Parathyroid adenoma (tissue), 2 donors: Measurements from ENCODE around the gene SLC39A5.

ENCODE experiments used
- H2AFZ ChIP-seq: fragments of 300-600 bp; sonication (generic); one replicate; pipeline ENCODE4 v1.7.0; 2017; ENCODE audit warnings: antibody characterized with exemption, mild to moderate bottlenecking
- H3K27ac ChIP-seq: fragments of 300-600 bp; sonication (generic); one replicate; pipeline ENCODE4 v1.7.0; 2017
- H3K27me3 ChIP-seq: fragments of 300-600 bp; sonication (generic); one replicate; pipeline ENCODE4 v1.7.0; 2017; ENCODE audit warnings: low read length; ENCODE audit not compliant: control insufficient read depth, insufficient read depth
- H3K36me3 ChIP-seq: fragments of 300-600 bp; sonication (generic); one replicate; pipeline ENCODE4 v1.7.0; 2017; ENCODE audit warnings: low read length; ENCODE audit not compliant: control insufficient read depth, insufficient read depth
- H3K4me1 ChIP-seq: fragments of 300-600 bp; sonication (generic); one replicate; pipeline ENCODE4 v1.7.0; 2017; ENCODE audit warnings: control low read depth
- H3K4me2 ChIP-seq: fragments of 300-600 bp; sonication (generic); one replicate; pipeline ENCODE4 v1.7.0; 2017; ENCODE audit warnings: low read length
- H3K4me3 ChIP-seq: fragments of 300-600 bp; sonication (generic); one replicate; pipeline ENCODE4 v1.7.0; 2017; ENCODE audit warnings: low read depth, low read length
- H3K79me2 ChIP-seq: fragments of 300-600 bp; sonication (generic); one replicate; pipeline ENCODE4 v1.7.0; 2017; ENCODE audit warnings: control low read depth
- H3K9ac ChIP-seq: fragments of 300-600 bp; sonication (generic); one replicate; pipeline ENCODE4 v1.7.0; 2017; ENCODE audit warnings: mild to moderate bottlenecking
- H3K9me3 ChIP-seq: fragments of 300-600 bp; sonication (generic); one replicate; pipeline ENCODE4 v1.7.0; 2017; ENCODE audit warnings: low read length; ENCODE audit not compliant: control insufficient read depth
- TF ChIP-seq, protein P1 (sequence below): fragments of 300-600 bp; sonication (generic); IDR thresholded peaks from one replicate; pipeline ENCODE4 v1.7.0; 2017; ENCODE audit warnings: antibody characterized with exemption, mild to moderate bottlenecking
- donor health status: primary hyperparathyroidism.

The SLC39A5 gene

DNA sequence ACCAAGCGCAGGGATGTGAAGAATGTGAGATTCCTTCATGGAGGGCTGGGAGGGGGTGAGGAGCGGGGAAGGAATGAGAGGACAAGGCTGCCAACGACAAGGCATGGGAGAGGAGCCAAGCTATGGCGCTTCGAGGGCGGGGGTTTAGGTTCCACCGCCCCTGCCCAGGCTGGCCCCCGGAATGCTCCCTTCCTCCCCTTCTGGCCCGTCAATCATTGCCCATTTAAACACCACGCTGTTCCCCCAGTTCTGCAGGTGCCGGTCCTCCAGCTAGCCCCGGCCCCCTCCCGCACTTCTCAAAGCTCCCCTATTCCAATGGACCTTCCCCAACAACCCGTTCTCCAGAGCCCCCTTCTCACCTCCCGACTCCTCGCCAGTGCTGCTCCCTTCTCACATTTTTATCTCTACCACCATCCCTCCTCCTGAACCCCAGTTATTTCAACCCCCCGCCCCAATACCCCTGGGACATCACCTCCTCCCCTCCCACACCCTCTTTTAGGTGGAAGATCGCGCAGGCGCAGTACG lies 8.6 kb upstream of the SLC39A5 start:
- no peaks in the 10 kb centered on the region for H3K27me3 ChIP-seq
- peak overlapping the region; percentile 79 for H2AFZ ChIP-seq
- H3K27ac ChIP-seq, result peak overlapping the region; percentile 92
- no peaks in the 10 kb centered on the region for H3K9me3 ChIP-seq
- peaks cover 6% of the 10 kb centered on the region for H3K4me1 ChIP-seq
- H3K79me2 ChIP-seq, result peaks cover 24% of the 10 kb centered on the region
- peak overlapping the region; percentile 88 for H3K4me3 ChIP-seq
- peak overlapping the region; percentile 68 for H3K9ac ChIP-seq
- no peaks in the 10 kb centered on the region for H3K36me3 ChIP-seq
- TF ChIP-seq, protein P1, sequence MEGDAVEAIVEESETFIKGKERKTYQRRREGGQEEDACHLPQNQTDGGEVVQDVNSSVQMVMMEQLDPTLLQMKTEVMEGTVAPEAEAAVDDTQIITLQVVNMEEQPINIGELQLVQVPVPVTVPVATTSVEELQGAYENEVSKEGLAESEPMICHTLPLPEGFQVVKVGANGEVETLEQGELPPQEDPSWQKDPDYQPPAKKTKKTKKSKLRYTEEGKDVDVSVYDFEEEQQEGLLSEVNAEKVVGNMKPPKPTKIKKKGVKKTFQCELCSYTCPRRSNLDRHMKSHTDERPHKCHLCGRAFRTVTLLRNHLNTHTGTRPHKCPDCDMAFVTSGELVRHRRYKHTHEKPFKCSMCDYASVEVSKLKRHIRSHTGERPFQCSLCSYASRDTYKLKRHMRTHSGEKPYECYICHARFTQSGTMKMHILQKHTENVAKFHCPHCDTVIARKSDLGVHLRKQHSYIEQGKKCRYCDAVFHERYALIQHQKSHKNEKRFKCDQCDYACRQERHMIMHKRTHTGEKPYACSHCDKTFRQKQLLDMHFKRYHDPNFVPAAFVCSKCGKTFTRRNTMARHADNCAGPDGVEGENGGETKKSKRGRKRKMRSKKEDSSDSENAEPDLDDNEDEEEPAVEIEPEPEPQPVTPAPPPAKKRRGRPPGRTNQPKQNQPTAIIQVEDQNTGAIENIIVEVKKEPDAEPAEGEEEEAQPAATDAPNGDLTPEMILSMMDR, result no peak
- H3K4me2 ChIP-seq, result peak overlapping the region; percentile 82

DNA sequence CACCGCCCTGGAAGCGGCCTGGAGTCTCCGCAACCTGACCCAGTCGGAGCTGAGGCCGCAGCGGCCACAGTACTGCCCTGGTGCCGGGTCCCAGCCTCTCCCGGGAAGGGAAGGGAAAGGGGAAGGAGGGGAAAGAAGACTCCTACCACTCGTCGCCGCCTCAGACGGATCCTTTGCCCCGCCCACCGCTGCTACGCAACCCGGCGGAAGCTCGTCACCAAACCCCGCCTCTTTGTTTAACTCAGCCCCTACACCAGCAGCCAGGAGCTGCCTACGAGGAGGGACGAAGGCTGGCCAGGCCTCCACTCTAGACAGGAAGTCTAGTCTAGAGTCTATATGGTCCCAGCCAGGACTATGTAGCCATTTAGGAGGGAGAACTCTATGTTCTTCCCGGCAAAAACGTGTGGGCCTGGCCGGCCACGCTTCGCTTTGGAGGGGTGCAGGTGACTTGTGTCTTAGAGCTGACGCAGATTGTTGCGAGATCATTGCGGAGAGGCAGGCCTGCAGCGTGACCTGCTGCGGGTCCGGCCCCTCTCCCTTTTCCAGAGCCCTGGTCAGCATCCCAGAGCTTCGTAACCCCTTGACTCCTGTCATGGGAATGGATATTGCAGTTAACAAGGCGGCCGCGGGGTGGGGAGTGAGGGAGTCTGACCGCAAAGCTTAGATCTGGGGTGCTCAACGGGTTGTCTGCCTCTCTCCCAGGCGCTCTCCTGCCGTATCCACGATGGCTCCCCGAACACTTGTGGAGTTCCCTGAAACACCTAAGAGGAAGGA lies 7.9 kb upstream of the SLC39A5 start, which contains the start of gene RNF41:
TSS of gene RNF41 (minus strand) at position 166 of the 774 bp plus-strand sequence. CDS start 7,875 bp downstream, outside the sequence.
- Histone ChIP-seq H3K27me3 (no peaks in the 10 kb centered on the region), H3K4me2 (peak within 1 kb of the TSS; percentile 82), H3K79me2 (peaks cover 20% of the 10 kb centered on the region), H3K9me3 (no peaks in the 10 kb centered on the region), H3K27ac (peak within 1 kb of the TSS; percentile 92), H2AFZ (peak within 1 kb of the TSS; percentile 79), H3K4me3 (peak within 1 kb of the TSS; percentile 88), H3K9ac (peak within 1 kb of the TSS; percentile 68), H3K4me1 (peaks cover 6% of the 10 kb centered on the region), H3K36me3 (no peaks in the 10 kb centered on the region)
- TF ChIP-seq, protein P1, result no peak

DNA sequence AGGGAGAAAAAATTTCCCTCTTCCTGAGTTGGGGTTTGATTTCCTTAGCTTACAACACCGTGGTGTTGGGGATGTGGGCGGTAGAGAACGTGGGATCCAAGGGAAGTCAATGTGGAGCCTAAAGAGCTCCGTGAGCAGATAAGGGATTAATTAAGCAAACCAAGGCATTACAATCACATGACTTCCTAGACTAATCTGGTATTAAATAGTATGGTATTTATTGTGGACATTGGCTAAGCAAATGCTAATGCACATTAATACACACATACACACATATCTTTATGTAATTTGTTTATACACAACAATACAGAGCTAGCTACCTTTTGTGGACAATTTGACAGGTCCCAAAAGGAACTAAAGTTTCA lies 7.3 kb upstream of the SLC39A5 start:
- peak overlapping the region; percentile 32 for H3K9ac ChIP-seq
- no peaks in the 10 kb centered on the region for H3K27me3 ChIP-seq
- H3K4me2 ChIP-seq, result peak overlapping the region; percentile 82
- H3K4me1 ChIP-seq, result peaks cover 6% of the 10 kb centered on the region
- no peaks in the 10 kb centered on the region for H3K9me3 ChIP-seq
- peaks cover 16% of the 10 kb centered on the region for H3K79me2 ChIP-seq
- TF ChIP-seq, protein P1, result no peak
- H3K4me3 ChIP-seq, result peak overlapping the region; percentile 88
- peak overlapping the region; percentile 79 for H2AFZ ChIP-seq
- no peaks in the 10 kb centered on the region for H3K36me3 ChIP-seq
- peak overlapping the region; percentile 92 for H3K27ac ChIP-seq

DNA sequence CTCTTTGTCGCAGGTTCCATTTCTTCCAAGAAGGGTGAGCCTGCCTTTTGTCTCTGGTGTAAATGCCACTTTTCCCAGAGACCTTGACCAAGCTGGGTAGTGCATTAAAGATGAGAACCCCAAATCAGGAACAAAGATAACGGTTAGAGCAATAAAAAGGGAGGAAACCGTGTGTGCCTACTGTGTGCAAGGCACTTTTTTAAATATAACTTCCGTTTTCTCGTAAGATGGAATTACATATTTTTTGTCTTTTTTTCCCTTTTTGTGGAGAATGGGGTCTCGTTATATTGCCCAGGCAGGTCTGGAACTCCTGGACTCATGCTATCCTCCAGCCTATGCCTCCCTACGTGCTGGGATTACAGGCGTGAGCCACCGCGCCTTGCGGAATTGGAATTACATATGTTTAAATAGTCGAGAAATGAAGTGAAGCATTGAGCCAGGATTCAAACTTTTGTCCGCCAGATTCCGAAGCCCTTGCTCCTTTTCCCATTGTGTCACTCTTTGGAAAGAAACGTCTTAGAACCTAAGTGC lies 6.2 kb upstream of the SLC39A5 start:
- Histone ChIP-seq H3K27me3 (no peaks in the 10 kb centered on the region), H2AFZ (peak overlapping the region; percentile 64), H3K4me1 (peaks cover 6% of the 10 kb centered on the region), H3K27ac (peak overlapping the region; percentile 49), H3K4me2 (peak overlapping the region; percentile 73), H3K4me3 (peak overlapping the region; percentile 66), H3K9me3 (no peaks in the 10 kb centered on the region), H3K36me3 (no peaks in the 10 kb centered on the region), H3K9ac (no peak overlapping the region), H3K79me2 (peaks cover 10% of the 10 kb centered on the region)
- TF ChIP-seq, protein P1, result no peak
